Activated CD8-positive, alpha-beta T cell treated with anti-CD3 and anti-CD28 coated beads, Interleukin-2, amount 10 ng/mL, durations not matched to agents 7 days and 5 days (primary cell): ENCODE results near the gene ADAM19. TPM values are rescaled to one million over a fixed set of nuclear protein-coding genes. Genes with fewer than 3 reads are reported as not detected.

Experiments used
- ATAC-seq: fragments of 150-1000 bp; cut with Tn5 transposase; one replicate; pipeline ENCODE4 v1.10.0; 2021; ENCODE audit warnings: moderate library complexity
- CTCF ChIA-PET: fragments of 350-600 bp; sonication (Branson Sonifier 250); formaldehyde crosslinking; loops from one replicate; lab custom pipeline; 2021; ENCODE audit warnings: antibody characterized with exemption; lab: Charles Lee
- POLR2A ChIA-PET: fragments of 350-600 bp; sonication (Branson Sonifier 250); formaldehyde crosslinking; loops from one replicate; lab custom pipeline; 2021; ENCODE audit warnings: antibody characterized with exemption; lab: Charles Lee
- DNase-seq: peaks from one replicate; pipeline ENCODE4 v3.0.0-alpha.2; 2020
- H3K27ac Mint-ChIP-seq: one replicate; pipeline ENCODE4 v1.8.0; 2021; ENCODE audit warnings: mild to moderate bottlenecking, mixed read lengths
- H3K27me3 Mint-ChIP-seq: one replicate; pipeline ENCODE4 v1.8.0; 2021; ENCODE audit warnings: low read depth, mixed read lengths
- H3K36me3 Mint-ChIP-seq: one replicate; pipeline ENCODE4 v1.8.0; 2021; ENCODE audit warnings: low read depth, mixed read lengths
- H3K4me1 Mint-ChIP-seq: one replicate; pipeline ENCODE4 v1.8.0; 2021; ENCODE audit warnings: low read depth, mixed read lengths
- H3K4me3 Mint-ChIP-seq: one replicate; pipeline ENCODE4 v1.8.0; 2021; ENCODE audit warnings: mild to moderate bottlenecking, mixed read lengths
- H3K9me3 Mint-ChIP-seq: one replicate; pipeline ENCODE4 v1.8.0; 2022; ENCODE audit warnings: mixed read lengths; ENCODE audit not compliant: insufficient read depth
- total RNA-seq, 2 experiments: library from RNA; stranded (reverse); gene quantifications; one replicate each; pipeline ENCODE4 v1.2.3, GENCODE V29; 2021

Gene ADAM19
- total RNA-seq, 2 experiments from 2014 or later = 77.7 to 80.6 TPM

- Mint-ChIP-seq H3K27me3 (no peaks in the 10 kb centered on the region), H3K4me3 (no peak overlapping the region), H3K4me1 (peaks cover 77% of the 10 kb centered on the region), H3K36me3 (peaks cover 25% of the 10 kb centered on the region), H3K9me3 (no peaks in the 10 kb centered on the region), H3K27ac (peak overlapping the region; percentile 47)
- DNase-seq (no peak), ATAC-seq (no peak)
- POLR2A ChIA-PET = interaction anchor here (0.6 to 1.4 kb wide), 2 partner anchors 13 to 245 kb away, joined by 3 read pairs; no protein-coding TSS in a partner anchor
- CTCF ChIA-PET = interaction anchor here (1.0 to 2.6 kb wide), 5 partner anchors 14 to 149 kb away, joined by 3 to 7 read pairs (median 4); no protein-coding TSS in a partner anchor
Measured at GRCh38 chr5:157594257-157594656, 18.7 kb upstream of the ADAM19 start.

- ATAC-seq = no peak
- ChIA-PET POLR2A (interaction anchor here (0.6 to 1.4 kb wide), 3 partner anchors 14 to 244 kb away, joined by 3 read pairs; no protein-coding TSS in a partner anchor), CTCF (interaction anchor here (1.0 to 2.6 kb wide), 4 partner anchors 12 to 150 kb away, joined by 3 to 7 read pairs (median 5); no protein-coding TSS in a partner anchor)
- no peak for DNase-seq
- H3K36me3 Mint-ChIP-seq = peaks cover 19% of the 10 kb centered on the region
- H3K9me3 Mint-ChIP-seq = no peaks in the 10 kb centered on the region
- peak overlapping the region; percentile 53 for H3K27ac Mint-ChIP-seq
- no peaks in the 10 kb centered on the region for H3K27me3 Mint-ChIP-seq
- peaks cover 66% of the 10 kb centered on the region for H3K4me1 Mint-ChIP-seq
- H3K4me3 Mint-ChIP-seq = no peak overlapping the region
Measured at GRCh38 chr5:157593052-157593757, 17.6 kb upstream of the ADAM19 start.

- DNase-seq = no peak
- POLR2A ChIA-PET = interaction anchor here (1.0 to 1.4 kb wide), 2 partner anchors 15 to 52 kb away, joined by 3 read pairs; no protein-coding TSS in a partner anchor
- H3K27ac Mint-ChIP-seq = peak overlapping the region; percentile 53
- peaks cover 18% of the 10 kb centered on the region for H3K36me3 Mint-ChIP-seq
- no peaks in the 10 kb centered on the region for H3K9me3 Mint-ChIP-seq
- no peak overlapping the region for H3K4me3 Mint-ChIP-seq
- H3K4me1 Mint-ChIP-seq = peaks cover 60% of the 10 kb centered on the region
- no peak for ATAC-seq
- no peaks in the 10 kb centered on the region for H3K27me3 Mint-ChIP-seq
- CTCF ChIA-PET = interaction anchor here (1.0 to 2.0 kb wide), 3 partner anchors 12 to 150 kb away, joined by 3 to 7 read pairs (median 4); no protein-coding TSS in a partner anchor
Measured at GRCh38 chr5:157592594-157592993, 17.0 kb upstream of the ADAM19 start.

GRCh38 chr5:157590478-157590877 is 14.9 kb upstream of the ADAM19 start:
- H3K4me3 Mint-ChIP-seq = no peak overlapping the region
- ATAC-seq (no peak), DNase-seq (no peak)
- H3K9me3 Mint-ChIP-seq = no peaks in the 10 kb centered on the region
- no peaks in the 10 kb centered on the region for H3K27me3 Mint-ChIP-seq
- POLR2A ChIA-PET = no interaction called here
- H3K4me1 Mint-ChIP-seq = peaks cover 39% of the 10 kb centered on the region
- H3K27ac Mint-ChIP-seq = no peak overlapping the region
- CTCF ChIA-PET = no interaction called here
- peaks cover 13% of the 10 kb centered on the region for H3K36me3 Mint-ChIP-seq

- no peak for ATAC-seq
- H3K36me3 Mint-ChIP-seq = peaks cover 2% of the 10 kb centered on the region
- no peaks in the 10 kb centered on the region for H3K9me3 Mint-ChIP-seq
- H3K4me3 Mint-ChIP-seq = no peak overlapping the region
- peaks cover 26% of the 10 kb centered on the region for H3K4me1 Mint-ChIP-seq
- no peaks in the 10 kb centered on the region for H3K27me3 Mint-ChIP-seq
- ChIA-PET POLR2A (no interaction called here), CTCF (interaction anchor here (1.1 to 1.3 kb wide), 2 partner anchors 12 to 159 kb away, joined by 3 to 8 read pairs; partner anchors contain the start of gene LSM11)
- no peak overlapping the region for H3K27ac Mint-ChIP-seq
- no peak for DNase-seq
Measured at GRCh38 chr5:157584628-157585027, 9.1 kb upstream of the ADAM19 start.

- H3K4me3 Mint-ChIP-seq = peak overlapping the region; percentile 2
- peaks cover 39% of the 10 kb centered on the region for H3K4me1 Mint-ChIP-seq
- ATAC-seq (peak; percentile 45), DNase-seq (no peak)
- no peaks in the 10 kb centered on the region for H3K27me3 Mint-ChIP-seq
- ChIA-PET POLR2A (interaction anchor here (0.7 kb wide), 1 partner anchor 151 kb away, joined by 3 read pairs; no protein-coding TSS in a partner anchor), CTCF (interaction anchor here (0.9 to 1.0 kb wide), 2 partner anchors 12 to 135 kb away, joined by 3 read pairs; no protein-coding TSS in a partner anchor)
- H3K27ac Mint-ChIP-seq = peak overlapping the region; percentile 50
- no peaks in the 10 kb centered on the region for H3K9me3 Mint-ChIP-seq
- peaks cover 2% of the 10 kb centered on the region for H3K36me3 Mint-ChIP-seq
Measured at GRCh38 chr5:157582731-157583620, 7.4 kb upstream of the ADAM19 start.

GRCh38 chr5:157581901-157582300 is 6.3 kb upstream of the ADAM19 start:
- Mint-ChIP-seq H3K27me3 (no peaks in the 10 kb centered on the region), H3K36me3 (no peaks in the 10 kb centered on the region), H3K9me3 (no peaks in the 10 kb centered on the region), H3K27ac (peak overlapping the region; percentile 37), H3K4me1 (peaks cover 42% of the 10 kb centered on the region), H3K4me3 (no peak overlapping the region)
- ChIA-PET CTCF (interaction anchor here (0.9 to 1.3 kb wide), 2 partner anchors 11 to 136 kb away, joined by 3 to 4 read pairs; no protein-coding TSS in a partner anchor), POLR2A (interaction anchor here (0.7 kb wide), 1 partner anchor 150 kb away, joined by 3 read pairs; no protein-coding TSS in a partner anchor)
- DNase-seq (no peak), ATAC-seq (no peak)

- H3K27ac Mint-ChIP-seq = no peak overlapping the region
- H3K9me3 Mint-ChIP-seq = no peaks in the 10 kb centered on the region
- ChIA-PET CTCF (interaction anchor here (0.9 to 1.6 kb wide), 3 partner anchors 21 to 165 kb away, joined by 3 read pairs; no protein-coding TSS in a partner anchor), POLR2A (no interaction called here)
- peaks cover 62% of the 10 kb centered on the region for H3K4me1 Mint-ChIP-seq
- no peak for ATAC-seq
- no peak for DNase-seq
- no peak overlapping the region for H3K4me3 Mint-ChIP-seq
- peaks cover 6% of the 10 kb centered on the region for H3K27me3 Mint-ChIP-seq
- H3K36me3 Mint-ChIP-seq = peaks cover 9% of the 10 kb centered on the region
Measured at GRCh38 chr5:157578079-157578780, 2.7 kb upstream of the ADAM19 start.

GRCh38 chr5:157576678-157577077 is 1.1 kb upstream of the ADAM19 start:
- peaks cover 17% of the 10 kb centered on the region for H3K36me3 Mint-ChIP-seq
- no peak overlapping the region for H3K27ac Mint-ChIP-seq
- no peak overlapping the region for H3K4me3 Mint-ChIP-seq
- ChIA-PET CTCF (interaction anchor here (0.9 to 1.7 kb wide), 5 partner anchors 11 to 166 kb away, joined by 3 to 4 read pairs (median 3); partner anchors contain the start of gene LSM11), POLR2A (no interaction called here)
- DNase-seq = no peak
- peaks cover 62% of the 10 kb centered on the region for H3K4me1 Mint-ChIP-seq
- no peaks in the 10 kb centered on the region for H3K9me3 Mint-ChIP-seq
- H3K27me3 Mint-ChIP-seq = peaks cover 6% of the 10 kb centered on the region
- no peak for ATAC-seq

- H3K9me3 Mint-ChIP-seq = no peaks in the 10 kb centered on the region
- ATAC-seq (peak; percentile 38), DNase-seq (peak; percentile 44)
- peaks cover 76% of the 10 kb centered on the region for H3K4me1 Mint-ChIP-seq
- peaks cover 6% of the 10 kb centered on the region for H3K27me3 Mint-ChIP-seq
- peaks cover 34% of the 10 kb centered on the region for H3K36me3 Mint-ChIP-seq
- H3K4me3 Mint-ChIP-seq = peak overlapping the region; percentile 92
- H3K27ac Mint-ChIP-seq = peak overlapping the region; percentile 84
- ChIA-PET CTCF (no interaction called here), POLR2A (no interaction called here)
Measured at GRCh38 chr5:157574456-157575380, 857 bp downstream of the ADAM19 start.
